Activated CD4-positive, alpha-beta T cell treated with anti-CD3 and anti-CD28 coated beads, Interleukin-2, amount 10 ng/mL, durations not matched to agents 7 days and 5 days (primary cell): ENCODE measurements around the gene BTNL2. TPM values are rescaled to one million over a fixed set of nuclear protein-coding genes. Genes with fewer than 3 reads are reported as not detected.

Experiments used
- CTCF ChIA-PET: fragments of 350-600 bp; sonication (Branson Sonifier 250); formaldehyde crosslinking; loops from one replicate; lab custom pipeline; 2021; ENCODE audit warnings: antibody characterized with exemption; lab: Charles Lee
- POLR2A ChIA-PET: fragments of 350-600 bp; sonication (Branson Sonifier 250); formaldehyde crosslinking; loops from one replicate; lab custom pipeline; 2021; ENCODE audit warnings: antibody characterized with exemption; lab: Charles Lee
- DNase-seq: peaks from one replicate; pipeline ENCODE4 v3.0.0-alpha.2; 2020
- H3K27ac Mint-ChIP-seq: one replicate; pipeline ENCODE4 v1.8.0; 2021; ENCODE audit warnings: mild to moderate bottlenecking, moderate library complexity, mixed read lengths
- H3K27me3 Mint-ChIP-seq: one replicate; pipeline ENCODE4 v1.8.0; 2021; ENCODE audit warnings: mixed read lengths
- H3K36me3 Mint-ChIP-seq: one replicate; pipeline ENCODE4 v1.8.0; 2021; ENCODE audit warnings: low read depth, mixed read lengths
- H3K4me1 Mint-ChIP-seq: one replicate; pipeline ENCODE4 v1.8.0; 2021; ENCODE audit warnings: mixed read lengths
- H3K4me3 Mint-ChIP-seq: one replicate; pipeline ENCODE4 v1.8.0; 2021; ENCODE audit warnings: mild to moderate bottlenecking, moderate library complexity, mixed read lengths
- H3K9me3 Mint-ChIP-seq: one replicate; pipeline ENCODE4 v1.8.0; 2021; ENCODE audit warnings: mixed read lengths
- total RNA-seq, 2 experiments: library from RNA; stranded (reverse); gene quantifications; one replicate each; pipeline ENCODE4 v1.2.3, GENCODE V29; 2021

The BTNL2 gene
- total RNA-seq, 2 experiments from 2014 or later = not detected

DNA sequence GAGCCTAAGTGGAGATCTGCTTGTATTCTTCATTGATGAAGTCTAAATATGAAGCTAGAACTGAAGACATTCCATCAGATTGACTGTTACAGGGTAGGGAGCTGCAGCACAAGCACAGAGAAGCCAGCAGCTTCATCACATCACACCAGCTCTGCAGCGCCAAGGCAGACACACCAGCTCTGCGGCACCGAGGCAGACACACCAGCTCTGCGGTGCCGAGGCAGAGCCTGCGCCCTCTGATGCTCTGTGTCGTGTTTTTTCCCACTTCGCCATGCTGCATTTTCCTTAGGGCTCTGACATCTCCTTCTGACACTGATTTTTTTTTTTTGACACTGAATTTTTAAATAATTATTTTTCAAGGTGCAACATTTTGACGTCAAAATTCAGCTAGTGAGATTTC is 784 bp downstream of the BTNL2 start:
- Mint-ChIP-seq H3K36me3 (no peaks in the 10 kb centered on the region), H3K4me1 (no peaks in the 10 kb centered on the region), H3K27me3 (peaks cover 43% of the 10 kb centered on the region), H3K27ac (no peak overlapping the region), H3K4me3 (no peak overlapping the region), H3K9me3 (no peaks in the 10 kb centered on the region)
- ChIA-PET CTCF (no interaction called here), POLR2A (no interaction called here)
- DNase-seq = no peak

DNA sequence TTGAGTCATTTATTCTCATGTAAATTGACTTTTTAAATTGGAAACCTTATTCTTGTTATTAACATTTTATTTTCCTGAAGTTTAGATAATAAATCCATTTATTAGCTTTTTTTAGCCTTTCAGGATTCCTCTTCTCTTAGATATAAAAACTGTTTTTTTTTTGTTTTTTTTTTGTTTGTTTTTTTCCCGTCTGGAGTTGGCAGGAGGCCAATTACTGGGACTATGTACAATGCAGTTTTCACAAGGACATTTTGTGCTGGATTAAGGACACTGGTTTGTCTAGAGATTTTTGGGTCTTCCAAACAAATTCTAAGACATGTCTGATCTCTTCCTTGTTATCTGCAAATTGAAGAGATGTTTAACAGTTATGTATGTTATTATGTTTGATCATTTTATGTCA is 1.3 kb downstream of the BTNL2 start:
- no peaks in the 10 kb centered on the region for H3K4me1 Mint-ChIP-seq
- POLR2A ChIA-PET = no interaction called here
- H3K36me3 Mint-ChIP-seq = no peaks in the 10 kb centered on the region
- peaks cover 43% of the 10 kb centered on the region for H3K27me3 Mint-ChIP-seq
- CTCF ChIA-PET = no interaction called here
- DNase-seq = no peak
- no peaks in the 10 kb centered on the region for H3K9me3 Mint-ChIP-seq
- H3K4me3 Mint-ChIP-seq = no peak overlapping the region
- H3K27ac Mint-ChIP-seq = no peak overlapping the region

GRCh38 chr6:32402812-32403211 is 4.2 kb downstream of the BTNL2 start:
- no peaks in the 10 kb centered on the region for H3K4me1 Mint-ChIP-seq
- ChIA-PET CTCF (interaction anchor here (2.8 kb wide), 1 partner anchor 11 kb away, joined by 10 read pairs; no protein-coding TSS in a partner anchor), POLR2A (no interaction called here)
- no peaks in the 10 kb centered on the region for H3K36me3 Mint-ChIP-seq
- no peak overlapping the region for H3K4me3 Mint-ChIP-seq
- no peak for DNase-seq
- peaks cover 51% of the 10 kb centered on the region for H3K27me3 Mint-ChIP-seq
- H3K27ac Mint-ChIP-seq = no peak overlapping the region
- H3K9me3 Mint-ChIP-seq = no peaks in the 10 kb centered on the region

DNA sequence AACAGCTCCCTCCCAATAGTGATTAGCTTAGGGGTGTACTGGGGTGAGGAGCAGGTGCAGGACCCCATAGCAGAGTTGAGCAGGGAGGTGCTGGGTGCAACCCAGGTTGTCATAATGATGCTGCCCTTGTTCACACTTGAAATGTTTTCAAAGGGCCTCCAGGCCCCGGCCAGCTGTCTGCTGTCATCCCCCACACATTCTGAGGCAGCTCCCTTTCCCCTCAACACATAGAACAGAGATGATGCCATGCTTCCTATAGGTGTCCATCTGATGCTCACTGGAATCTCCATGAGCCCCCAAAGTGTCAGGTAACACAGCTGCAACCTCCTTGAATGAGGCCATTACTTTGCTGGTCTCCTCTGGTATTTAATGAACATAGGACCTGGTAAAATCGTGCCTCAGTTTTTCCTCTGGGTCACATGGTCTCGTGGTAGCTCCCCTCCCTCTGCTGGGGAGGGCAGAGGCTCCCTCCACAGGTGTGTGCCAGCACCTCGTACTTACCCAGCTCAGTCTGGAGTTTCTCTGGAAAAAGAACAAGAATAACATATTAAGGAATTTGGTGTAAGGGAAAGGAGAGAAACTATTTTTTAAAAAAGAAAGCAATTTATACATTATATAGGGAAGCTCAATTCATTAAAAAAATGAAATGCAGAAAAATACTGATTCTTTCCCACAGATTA is 5.6 kb downstream of the BTNL2 start:
- Mint-ChIP-seq H3K27me3 (peaks cover 38% of the 10 kb centered on the region), H3K4me3 (no peak overlapping the region), H3K4me1 (no peaks in the 10 kb centered on the region), H3K27ac (no peak overlapping the region), H3K9me3 (no peaks in the 10 kb centered on the region), H3K36me3 (no peaks in the 10 kb centered on the region)
- CTCF ChIA-PET = interaction anchor here (0.6 to 2.8 kb wide), 2 partner anchors 12 to 1071 kb away, joined by 3 to 10 read pairs; no protein-coding TSS in a partner anchor
- no peak for DNase-seq
- POLR2A ChIA-PET = no interaction called here

- DNase-seq = no peak
- ChIA-PET POLR2A (no interaction called here), CTCF (no interaction called here)
- H3K4me1 Mint-ChIP-seq = no peaks in the 10 kb centered on the region
- H3K9me3 Mint-ChIP-seq = no peaks in the 10 kb centered on the region
- H3K4me3 Mint-ChIP-seq = no peak overlapping the region
- peaks cover 22% of the 10 kb centered on the region for H3K27me3 Mint-ChIP-seq
- H3K27ac Mint-ChIP-seq = no peak overlapping the region
- no peaks in the 10 kb centered on the region for H3K36me3 Mint-ChIP-seq
Measured at GRCh38 chr6:32397252-32397920, 9.6 kb downstream of the BTNL2 start.

DNA sequence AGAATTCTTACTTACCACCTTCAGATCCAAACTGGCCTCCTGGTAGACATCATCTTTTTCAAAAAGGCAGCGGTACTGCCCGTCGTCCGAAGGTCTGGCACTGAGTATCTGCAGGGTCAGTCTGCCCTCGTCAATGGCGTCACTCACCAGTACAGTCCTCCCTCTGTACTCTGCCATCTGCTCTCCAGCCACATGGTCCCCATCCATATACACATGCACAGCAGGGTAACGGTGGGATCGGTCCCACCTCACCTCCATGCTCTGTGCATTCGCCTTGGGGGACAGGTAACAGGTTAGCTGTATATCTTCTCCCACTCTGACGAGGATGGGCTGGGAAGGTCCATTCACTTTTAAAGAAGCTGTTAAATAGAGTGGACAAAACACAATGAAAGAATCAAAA is 11.0 kb downstream of the BTNL2 start:
- DNase-seq = no peak
- Mint-ChIP-seq H3K4me3 (no peak overlapping the region), H3K9me3 (no peaks in the 10 kb centered on the region), H3K27me3 (peaks cover 22% of the 10 kb centered on the region), H3K4me1 (no peaks in the 10 kb centered on the region), H3K27ac (no peak overlapping the region), H3K36me3 (no peaks in the 10 kb centered on the region)
- ChIA-PET CTCF (interaction anchor here (1.1 kb wide), 1 partner anchor 18 kb away, joined by 3 read pairs; no protein-coding TSS in a partner anchor), POLR2A (no interaction called here)

GRCh38 chr6:32393665-32394420 is 13.1 kb downstream of the BTNL2 start:
- Mint-ChIP-seq H3K9me3 (no peaks in the 10 kb centered on the region), H3K36me3 (no peaks in the 10 kb centered on the region), H3K27me3 (peaks cover 19% of the 10 kb centered on the region), H3K27ac (no peak overlapping the region), H3K4me1 (no peaks in the 10 kb centered on the region), H3K4me3 (no peak overlapping the region)
- POLR2A ChIA-PET = no interaction called here
- DNase-seq = no peak
- CTCF ChIA-PET = no interaction called here

- ChIA-PET POLR2A (no interaction called here), CTCF (no interaction called here)
- no peak overlapping the region for H3K4me3 Mint-ChIP-seq
- H3K4me1 Mint-ChIP-seq = no peaks in the 10 kb centered on the region
- H3K9me3 Mint-ChIP-seq = no peaks in the 10 kb centered on the region
- no peaks in the 10 kb centered on the region for H3K36me3 Mint-ChIP-seq
- peaks cover 26% of the 10 kb centered on the region for H3K27me3 Mint-ChIP-seq
- no peak for DNase-seq
- no peak overlapping the region for H3K27ac Mint-ChIP-seq
Measured at GRCh38 chr6:32391505-32391904, 15.5 kb downstream of the BTNL2 start.

GRCh38 chr6:32387589-32388340 is 19.2 kb downstream of the BTNL2 start:
- Mint-ChIP-seq H3K4me1 (no peaks in the 10 kb centered on the region), H3K27ac (no peak overlapping the region), H3K27me3 (peaks cover 25% of the 10 kb centered on the region), H3K4me3 (no peak overlapping the region), H3K36me3 (no peaks in the 10 kb centered on the region), H3K9me3 (no peaks in the 10 kb centered on the region)
- ChIA-PET CTCF (interaction anchor here (1.0 kb wide), 1 partner anchor 27 kb away, joined by 3 read pairs; no protein-coding TSS in a partner anchor), POLR2A (no interaction called here)
- no peak for DNase-seq

DNA sequence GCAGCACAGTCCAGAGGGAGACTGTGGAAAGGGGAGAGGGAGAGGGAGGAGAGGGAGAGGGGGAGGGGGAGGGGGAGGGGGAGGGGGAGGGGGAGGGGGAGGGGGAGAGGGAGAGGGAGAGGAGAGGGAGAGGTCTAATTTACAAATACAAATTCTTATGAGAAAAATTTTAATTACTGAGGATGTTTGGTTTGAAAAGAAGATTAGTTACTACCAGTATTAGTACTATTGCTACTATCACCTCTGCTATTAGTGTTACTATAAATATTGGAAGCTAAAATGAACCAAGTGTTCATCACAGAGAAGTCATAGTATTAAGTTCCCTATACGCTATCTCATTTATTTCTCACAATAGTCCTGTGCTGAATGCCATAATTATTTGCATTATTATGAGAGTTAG is 20.9 kb downstream of the BTNL2 start:
- H3K27me3 Mint-ChIP-seq = peaks cover 21% of the 10 kb centered on the region
- H3K9me3 Mint-ChIP-seq = no peaks in the 10 kb centered on the region
- H3K4me1 Mint-ChIP-seq = no peaks in the 10 kb centered on the region
- no peak for DNase-seq
- no peak overlapping the region for H3K27ac Mint-ChIP-seq
- ChIA-PET CTCF (interaction anchor here (0.5 kb wide), 1 partner anchor 248 kb away, joined by 3 read pairs; no protein-coding TSS in a partner anchor), POLR2A (no interaction called here)
- no peaks in the 10 kb centered on the region for H3K36me3 Mint-ChIP-seq
- no peak overlapping the region for H3K4me3 Mint-ChIP-seq

DNA sequence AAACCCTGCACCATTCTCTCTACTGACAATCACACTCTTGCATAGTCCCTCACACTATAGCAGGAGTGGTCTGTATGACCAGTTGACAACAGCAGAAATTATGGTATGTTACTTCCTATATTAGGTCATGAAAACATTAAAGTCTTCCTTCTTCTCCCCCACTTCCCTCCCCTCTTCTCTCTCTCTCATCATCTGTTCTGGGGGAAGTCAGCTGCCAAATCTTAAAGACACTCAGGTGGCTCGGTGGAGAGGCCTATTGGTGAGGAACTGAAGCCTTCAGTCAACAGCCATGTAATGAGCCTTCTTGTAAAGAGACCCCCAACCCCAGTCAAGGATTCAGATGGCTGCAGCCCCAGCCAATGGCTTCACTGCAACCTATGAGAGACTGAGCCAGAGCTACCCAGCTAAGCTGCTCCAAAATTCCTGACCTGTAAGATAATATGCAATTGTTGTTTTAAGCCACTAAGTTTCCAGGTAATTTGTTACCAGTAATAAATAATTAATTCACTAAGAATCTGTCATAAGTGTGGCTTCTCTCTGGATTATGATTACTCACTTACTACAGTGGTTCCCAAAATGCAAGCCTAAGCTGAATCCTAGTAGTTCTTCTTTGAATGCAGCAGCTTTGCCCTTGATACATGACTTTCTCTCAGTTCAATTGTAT is 24.1 kb downstream of the BTNL2 start:
- Mint-ChIP-seq H3K9me3 (no peaks in the 10 kb centered on the region), H3K27me3 (peaks cover 13% of the 10 kb centered on the region), H3K4me3 (no peak overlapping the region), H3K36me3 (no peaks in the 10 kb centered on the region), H3K4me1 (no peaks in the 10 kb centered on the region), H3K27ac (no peak overlapping the region)
- CTCF ChIA-PET = interaction anchor here (0.6 kb wide), 1 partner anchor 66 kb away, joined by 3 read pairs; no protein-coding TSS in a partner anchor
- DNase-seq = no peak
- POLR2A ChIA-PET = no interaction called here

DNA sequence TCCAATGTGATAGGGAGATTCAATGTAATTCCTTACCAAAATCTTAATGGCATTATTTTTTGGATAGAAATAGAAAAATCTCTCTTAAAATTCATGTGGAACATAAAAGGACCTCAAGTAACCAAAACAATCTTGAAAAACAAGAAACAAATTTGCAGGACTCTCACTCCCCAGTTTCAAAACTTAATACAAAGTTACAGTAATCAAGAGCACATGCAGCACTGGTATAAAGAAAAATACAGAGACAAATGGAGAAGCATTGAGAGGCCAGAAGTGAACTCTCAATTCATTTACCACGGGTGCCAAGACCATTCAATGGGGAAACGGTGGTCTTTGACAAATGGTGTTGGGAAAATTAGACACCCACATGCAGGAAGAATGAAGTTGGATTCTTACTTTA is 27.4 kb downstream of the BTNL2 start:
- ChIA-PET CTCF (no interaction called here), POLR2A (no interaction called here)
- no peak overlapping the region for H3K27ac Mint-ChIP-seq

More for the DNA sequence above, 27.4 kb downstream of the BTNL2 start:
- Mint-ChIP-seq H3K9me3 (no peaks in the 10 kb centered on the region), H3K27me3 (peaks cover 18% of the 10 kb centered on the region), H3K36me3 (no peaks in the 10 kb centered on the region), H3K4me3 (no peak overlapping the region), H3K4me1 (no peaks in the 10 kb centered on the region)
- no peak for DNase-seq
